HG02642 (cell line): ENCODE measurements around the gene CEACAM4.

Experiments
- ATAC-seq: cut with Tn5 transposase; IDR thresholded peaks from one replicate; pipeline ENCODE4 v1.9.1; 2021; ENCODE audit warnings: mild to moderate bottlenecking; ENCODE audit not compliant: unreplicated experiment, poor library complexity

Gene CEACAM4

DNA sequence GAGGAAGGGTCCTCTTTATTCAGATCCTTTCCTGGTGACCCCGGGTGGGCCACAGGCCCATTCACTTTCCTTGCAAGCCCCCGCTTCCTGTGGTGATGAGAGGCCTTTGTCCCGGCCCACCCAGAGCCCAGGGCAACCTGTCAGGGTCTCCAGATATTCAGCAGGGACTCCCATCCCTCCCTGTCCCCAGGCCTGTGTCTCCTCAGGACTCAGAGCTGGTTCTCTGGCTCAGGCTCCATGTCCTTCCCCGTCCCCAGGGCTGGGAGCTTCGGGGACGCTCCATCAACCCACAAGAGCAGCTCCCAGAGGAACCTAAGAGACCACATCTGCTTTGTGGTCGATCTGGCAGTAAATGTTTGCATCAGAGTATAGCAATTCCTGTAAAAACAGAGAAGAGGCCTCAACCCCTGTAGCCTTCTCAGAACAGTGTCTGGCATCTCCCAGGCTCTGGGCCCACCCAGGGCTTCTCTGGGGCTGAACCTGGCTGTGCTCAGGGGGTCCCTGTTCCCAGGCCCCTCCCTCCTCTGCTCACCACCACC, 7.8 kb downstream of the CEACAM4 start:
- ATAC-seq, result no peak

DNA sequence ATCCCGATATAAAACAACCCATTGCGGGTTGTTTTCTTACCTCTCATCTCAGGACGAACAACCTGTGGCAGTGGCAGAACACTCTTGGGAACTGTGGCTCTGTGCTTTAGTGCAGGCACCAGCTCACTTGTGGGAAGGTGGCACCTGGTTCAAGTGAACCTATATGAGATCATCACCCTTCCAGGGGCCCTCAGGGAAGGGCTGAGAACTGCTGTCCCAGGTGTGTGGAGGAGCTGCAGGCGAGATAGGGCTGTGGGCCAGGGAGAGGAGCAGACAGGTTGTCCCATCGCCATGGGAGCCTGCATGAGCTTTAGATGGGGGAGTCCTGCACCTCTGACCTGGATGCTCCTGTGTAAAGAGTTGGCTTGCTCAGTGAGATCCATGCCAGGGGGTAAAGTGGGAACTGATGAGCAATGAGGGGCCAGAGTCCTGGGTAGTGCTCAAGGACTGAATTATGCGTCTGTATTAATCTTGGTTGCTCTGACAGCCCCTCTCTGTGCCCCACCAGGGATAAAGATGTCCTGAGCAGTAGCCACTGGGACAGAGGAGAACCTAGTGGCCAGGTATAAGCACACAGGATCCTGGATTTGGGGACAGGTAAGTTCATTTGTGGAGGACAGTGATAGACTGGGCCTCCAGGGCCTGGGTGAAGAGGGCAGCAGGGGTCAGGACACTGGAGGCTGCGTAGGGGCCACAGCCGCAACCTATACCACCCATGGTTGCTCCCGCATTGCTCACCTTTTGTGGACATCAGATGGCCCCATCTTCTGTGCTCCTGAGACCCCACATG, 8.7 kb downstream of the CEACAM4 start:
- ATAC-seq, result no peak

DNA sequence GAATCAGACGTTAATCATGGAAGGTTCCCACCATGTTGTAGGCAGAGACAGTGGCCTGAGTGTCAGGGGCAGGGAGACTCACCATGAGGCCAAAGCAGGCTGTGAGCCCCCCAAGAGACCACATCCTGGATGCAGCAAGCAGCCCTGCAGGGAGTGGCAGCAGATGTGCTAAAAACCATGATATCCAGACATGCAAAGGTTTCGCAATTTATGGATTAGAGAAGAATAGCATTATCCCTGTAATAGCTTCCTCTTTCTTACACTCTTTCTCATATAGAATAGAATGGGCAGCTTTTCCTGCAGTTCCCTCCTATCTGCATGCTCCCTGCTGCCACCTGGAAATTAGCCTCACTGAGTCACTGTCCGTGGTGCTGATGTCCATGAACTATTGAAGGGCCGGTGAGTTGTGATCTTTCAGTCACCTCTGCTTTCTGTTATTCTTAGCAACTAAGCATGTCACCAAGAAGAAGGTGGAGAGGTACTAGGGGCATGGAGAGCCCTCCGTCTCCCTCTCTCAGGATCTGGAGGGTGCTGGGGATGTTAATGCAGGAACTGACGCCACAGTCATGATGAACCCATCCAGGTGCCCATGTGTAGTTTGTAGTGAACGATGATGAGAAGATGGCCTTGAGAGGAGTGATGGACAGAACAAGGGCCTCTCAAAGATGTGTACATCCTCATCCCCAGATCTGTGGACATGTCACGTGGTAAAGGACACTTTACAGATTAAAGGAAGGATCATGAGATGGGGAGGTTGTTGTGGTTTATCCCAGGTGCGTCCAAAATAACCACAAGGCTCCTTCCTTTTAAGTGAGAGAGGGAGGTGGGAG, 9.9 kb downstream of the CEACAM4 start:
- no peak for ATAC-seq

DNA sequence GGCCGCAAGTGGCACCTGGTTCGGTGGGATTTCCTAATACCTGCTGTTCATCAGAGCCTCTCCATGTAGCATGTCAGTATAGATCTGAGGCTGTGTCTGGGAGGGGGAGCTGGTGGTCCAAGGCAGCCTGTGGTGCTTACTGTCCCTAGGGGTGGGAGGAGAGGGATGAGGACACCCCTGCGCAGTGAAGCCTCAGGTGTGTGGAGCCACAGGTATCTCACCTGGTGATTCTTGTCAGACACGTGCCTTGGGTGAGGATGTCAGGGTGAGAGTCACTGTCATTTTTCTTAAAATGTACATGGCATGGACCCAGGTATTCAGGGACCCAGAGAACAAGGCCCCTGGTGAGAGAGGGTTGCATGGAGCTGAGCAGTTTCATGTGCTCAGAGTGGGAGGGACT, 11.7 kb downstream of the CEACAM4 start:
- ATAC-seq, result no peak

DNA sequence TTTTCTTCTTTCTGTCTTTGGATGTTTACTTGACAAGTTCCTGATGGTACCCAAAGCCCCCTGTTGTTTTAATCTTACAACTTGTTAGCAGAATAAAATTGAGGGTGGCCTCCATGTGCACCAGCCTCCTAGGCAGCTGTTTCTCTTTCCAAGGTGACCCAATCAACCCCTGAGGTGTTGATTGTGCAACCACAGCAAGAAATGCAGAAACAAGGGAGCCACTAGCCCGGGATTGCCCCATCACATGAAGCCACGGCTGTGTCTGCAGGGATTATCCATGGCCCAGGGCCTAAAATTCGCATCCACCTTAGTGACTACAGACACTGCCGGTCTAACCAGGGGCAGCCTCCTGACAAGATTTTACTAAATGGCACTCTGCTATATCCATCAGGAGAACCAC, 14.4 kb downstream of the CEACAM4 start:
- no peak for ATAC-seq

DNA sequence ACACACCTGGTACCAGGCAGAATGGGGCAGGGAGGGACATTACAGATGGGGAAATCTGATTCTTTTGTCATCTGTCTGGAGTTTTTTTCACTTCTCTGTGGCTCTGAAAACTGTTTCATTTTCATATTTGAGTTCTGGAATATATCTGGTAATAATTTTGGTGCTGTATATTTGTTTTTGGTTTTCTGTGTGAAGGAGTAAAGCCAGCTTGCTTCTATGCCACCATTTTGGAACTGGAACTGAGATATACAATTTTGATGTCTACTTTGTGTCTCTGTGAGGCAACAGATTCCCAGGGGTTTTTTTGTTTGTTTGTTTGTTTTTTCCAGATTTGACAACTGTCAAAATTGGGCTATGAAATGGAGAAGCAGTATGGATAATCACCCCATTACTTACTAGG, 16.1 kb downstream of the CEACAM4 start:
- ATAC-seq, result no peak

DNA sequence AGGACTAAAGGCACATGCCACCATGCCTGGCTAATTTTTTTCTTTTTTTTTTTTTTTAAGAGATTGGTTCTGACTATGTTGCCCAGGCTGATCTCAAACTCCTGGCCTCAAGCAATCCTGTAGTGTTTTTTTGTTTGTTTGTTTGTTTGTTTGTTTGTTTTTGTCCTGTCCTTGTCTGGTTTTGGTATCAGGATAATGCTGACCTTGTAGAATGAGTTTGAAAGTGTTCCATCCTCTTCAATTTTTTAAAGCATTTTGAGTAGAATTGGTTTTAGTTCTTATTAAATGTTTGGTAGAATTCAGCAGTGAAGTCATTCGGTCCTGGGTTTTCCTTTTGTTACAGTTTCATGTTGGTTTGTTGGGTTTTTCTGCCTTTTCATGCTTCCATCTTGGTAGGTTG, 19.2 kb downstream of the CEACAM4 start:
- ATAC-seq, result no peak

DNA sequence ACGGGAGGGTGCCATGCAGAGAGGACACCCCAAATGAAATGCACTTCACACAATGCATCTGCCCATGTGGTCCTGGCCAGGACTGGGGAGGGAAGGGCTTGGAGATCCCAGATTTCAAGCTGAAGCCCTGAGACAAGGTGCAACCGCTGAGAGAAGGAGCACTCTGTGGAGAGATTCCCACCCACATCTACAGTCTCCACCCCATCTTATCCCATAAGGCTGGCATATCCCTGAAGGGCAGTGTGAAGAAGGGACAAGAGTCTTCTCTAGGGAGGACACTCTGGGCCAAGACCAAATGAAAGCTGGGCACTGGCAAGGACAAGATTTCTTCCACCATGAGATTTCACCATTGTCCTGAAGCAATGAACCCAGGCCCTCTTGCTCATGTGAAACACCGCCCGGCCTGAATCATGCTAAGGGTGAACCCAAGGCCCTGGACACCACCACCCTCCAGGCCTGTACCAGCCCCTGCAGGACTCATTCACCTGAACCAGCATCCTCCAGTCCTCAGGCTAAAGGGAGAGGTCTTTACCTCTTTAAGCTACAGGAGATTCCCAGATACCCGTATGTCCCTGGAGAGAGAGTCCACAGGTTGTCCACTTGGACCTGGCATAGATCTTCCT, 20.5 kb downstream of the CEACAM4 start:
- no peak for ATAC-seq

DNA sequence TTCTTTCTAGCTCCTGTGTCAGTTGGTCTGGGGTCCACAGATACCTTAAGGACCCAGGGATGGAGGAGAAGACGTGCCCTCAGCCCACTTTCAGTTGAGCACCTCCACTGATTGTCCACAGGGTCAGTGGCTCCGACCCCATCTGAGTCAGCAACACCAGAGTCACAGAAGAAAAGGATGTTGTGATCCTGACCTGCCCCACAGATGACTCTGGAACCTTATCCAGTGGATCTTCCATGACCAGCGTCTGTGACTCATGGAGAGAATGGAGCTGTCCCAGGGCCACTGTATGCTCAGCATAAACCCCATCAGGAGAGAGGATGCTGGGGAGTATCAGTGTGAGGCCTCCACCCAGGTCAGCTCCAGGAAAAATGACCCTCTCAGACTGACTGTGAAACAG, 22.0 kb downstream of the CEACAM4 start:
- no peak for ATAC-seq

DNA sequence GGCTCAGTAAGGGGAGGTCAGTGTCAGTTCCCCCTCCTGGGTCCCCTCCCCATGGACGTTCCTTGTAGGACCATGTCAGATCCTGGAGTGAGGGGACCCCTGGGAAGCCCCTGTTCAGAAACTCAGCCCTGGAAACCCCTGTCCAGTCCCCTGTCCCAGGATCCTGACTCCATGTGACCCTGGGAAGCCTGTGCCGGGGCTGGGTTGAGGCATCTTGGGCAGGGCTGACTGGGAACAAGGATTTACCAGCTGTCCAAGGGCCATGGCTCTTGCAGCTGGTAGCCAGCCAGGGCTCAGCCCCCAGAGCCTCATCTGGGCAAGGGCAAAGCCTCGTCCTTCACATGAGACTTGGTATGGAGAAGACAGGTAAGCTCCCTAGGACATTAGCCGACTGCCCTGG, 25.1 kb downstream of the CEACAM4 start:
- no peak for ATAC-seq

DNA sequence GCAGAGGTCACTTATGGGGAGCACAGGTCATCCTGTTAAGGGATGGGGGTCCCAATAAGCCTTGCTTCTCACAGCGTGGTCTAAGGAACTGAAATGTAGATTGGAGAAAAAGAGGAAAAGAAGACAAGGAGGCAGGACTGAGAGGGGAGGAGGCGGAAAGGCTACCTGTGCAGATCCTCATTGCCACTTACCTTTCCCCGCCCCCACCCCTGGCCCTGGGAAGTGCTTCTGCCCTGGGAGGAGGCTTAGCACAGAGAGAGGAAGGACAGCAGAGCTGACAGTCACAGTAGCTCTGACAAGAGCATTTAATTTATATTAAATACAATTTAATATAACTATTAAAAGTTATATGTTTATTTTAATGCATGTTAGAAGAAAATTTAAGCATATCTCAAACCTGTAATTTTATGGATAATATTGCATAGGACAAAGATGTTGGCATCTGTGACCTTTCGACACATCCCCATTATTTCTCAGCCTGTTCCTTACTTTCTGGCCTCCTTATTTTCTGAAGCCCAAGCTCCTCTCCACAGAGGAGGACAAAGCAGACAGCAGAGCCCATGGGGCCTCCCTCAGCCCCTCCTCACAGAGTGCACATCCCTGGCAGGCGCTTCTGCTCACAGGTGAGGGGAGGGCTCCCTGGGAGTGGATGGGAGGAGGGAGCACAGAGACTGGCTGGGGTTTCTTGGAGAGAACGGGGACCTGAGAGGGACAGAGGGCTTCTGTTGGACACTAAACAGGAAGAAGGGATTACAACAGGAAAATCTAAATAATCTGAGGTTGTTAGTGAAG, 27.5 kb downstream of the CEACAM4 start:
- no peak for ATAC-seq

DNA sequence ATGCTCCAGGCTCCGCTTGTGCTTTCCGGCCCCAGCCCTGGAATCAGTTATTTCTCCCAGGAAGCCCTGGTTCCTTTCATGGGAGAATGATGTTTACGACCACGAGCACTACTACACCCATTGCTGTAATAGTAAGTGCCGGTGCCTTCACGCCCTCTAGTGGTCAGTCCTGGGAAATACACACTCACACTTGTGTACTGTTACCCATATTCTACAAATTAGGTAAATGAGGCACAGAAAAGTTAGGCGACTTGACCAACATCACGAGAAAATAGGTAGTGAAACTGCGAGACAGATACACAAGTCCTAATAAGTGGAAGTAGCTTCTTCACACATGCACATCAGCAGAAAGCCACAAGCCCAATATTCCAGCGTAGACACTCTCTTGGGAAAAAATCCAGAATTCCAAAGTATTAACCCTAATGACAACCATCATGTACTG, 29.3 kb downstream of the CEACAM4 start:
- peak; percentile 55 for ATAC-seq

DNA sequence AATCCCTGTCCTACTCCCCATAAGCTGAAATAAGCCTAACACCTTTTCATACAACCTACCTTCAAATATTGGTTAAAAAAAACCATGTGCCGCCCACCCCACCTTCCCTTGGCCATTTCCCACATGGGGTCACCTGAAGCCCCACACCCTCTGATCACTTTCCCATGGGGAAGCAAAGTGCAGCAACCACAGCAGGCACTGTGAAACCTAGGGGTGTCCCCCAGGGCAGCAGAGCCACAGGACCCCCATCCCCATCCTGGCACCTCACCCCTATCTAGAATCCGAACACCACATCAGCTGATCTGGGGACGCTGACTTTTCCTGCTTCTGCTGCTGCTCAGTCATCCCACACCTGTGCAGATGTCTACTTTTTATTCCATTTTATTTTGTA, 31.0 kb downstream of the CEACAM4 start:
- ATAC-seq, result no peak

DNA sequence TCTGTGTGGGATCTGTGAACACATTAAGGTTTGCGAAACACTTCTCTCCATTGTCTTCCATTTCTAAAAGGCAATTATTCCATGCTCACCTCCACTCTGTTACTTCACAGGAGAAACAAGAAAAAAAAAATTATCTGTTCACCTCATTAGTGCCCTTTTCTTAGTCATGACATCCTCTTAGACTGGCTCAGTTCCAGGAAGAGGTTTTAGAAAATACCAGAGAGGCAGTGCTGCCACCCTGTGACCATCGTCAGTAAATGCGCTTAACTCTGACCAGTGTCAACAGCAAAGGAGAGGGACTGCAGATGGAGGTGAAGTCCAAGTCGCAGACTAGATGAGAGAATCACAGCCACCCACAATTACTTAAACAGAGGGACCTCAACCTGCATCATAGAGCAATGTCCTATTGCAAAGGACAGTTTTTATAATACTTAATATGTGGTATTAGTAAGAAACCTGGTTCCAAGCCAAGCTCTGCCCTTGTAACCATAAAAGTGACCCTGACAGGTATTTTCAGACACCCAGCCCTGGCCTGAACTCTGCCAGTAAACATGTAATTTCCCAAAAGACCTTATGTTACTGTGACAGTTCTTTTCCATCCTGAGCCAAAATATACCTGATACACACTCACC, 31.5 kb downstream of the CEACAM4 start:
- peak; percentile 66 for ATAC-seq

DNA sequence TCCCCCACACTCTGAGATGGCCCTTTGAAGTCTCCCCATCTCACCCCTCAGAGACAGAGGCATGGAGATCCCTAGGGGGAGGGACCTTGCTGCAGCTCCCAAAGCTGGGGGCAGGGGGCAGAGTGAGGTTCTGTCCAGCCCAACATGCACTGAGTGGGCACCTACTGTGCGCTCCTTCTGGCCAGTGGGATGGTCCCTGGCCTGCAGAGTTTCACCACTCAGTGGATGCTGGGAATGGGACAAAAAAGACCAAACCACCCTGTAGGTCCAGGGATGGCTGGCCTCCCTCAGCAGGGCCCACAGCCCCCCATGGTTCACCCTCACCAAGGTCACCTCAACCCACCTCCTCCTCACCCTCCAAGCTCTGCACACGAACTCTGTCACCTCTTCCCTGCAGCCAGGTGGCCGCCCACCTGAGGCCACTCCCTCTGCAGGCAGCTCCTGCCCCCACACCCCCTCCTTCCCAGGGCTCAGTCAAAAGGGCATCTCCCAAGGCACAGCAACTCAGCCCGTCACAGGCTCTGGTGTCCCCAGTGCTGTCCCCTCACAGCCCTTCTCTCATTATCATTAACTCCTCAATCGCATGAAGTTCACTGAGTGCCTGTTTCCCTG, 34.8 kb downstream of the CEACAM4 start:
- no peak for ATAC-seq

DNA sequence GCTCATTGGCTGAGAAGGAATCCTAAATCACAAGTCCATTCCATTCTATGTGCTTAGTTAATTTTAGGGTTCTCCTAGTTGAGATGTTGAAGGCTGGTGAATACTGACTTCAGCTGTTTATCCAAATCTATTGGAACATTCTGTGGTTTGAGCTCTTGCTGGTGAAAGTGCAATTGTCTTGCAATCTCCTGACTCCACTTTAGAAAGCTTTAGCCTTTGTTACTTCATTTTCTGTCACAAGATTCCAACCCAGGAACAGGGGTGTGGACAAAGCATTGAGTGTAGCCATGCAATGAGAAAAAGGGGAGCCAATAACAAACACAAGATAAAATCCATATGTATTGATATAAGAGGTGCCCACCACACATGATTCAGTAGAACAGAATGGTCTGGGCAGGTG, 35.9 kb downstream of the CEACAM4 start:
- ATAC-seq, result no peak

DNA sequence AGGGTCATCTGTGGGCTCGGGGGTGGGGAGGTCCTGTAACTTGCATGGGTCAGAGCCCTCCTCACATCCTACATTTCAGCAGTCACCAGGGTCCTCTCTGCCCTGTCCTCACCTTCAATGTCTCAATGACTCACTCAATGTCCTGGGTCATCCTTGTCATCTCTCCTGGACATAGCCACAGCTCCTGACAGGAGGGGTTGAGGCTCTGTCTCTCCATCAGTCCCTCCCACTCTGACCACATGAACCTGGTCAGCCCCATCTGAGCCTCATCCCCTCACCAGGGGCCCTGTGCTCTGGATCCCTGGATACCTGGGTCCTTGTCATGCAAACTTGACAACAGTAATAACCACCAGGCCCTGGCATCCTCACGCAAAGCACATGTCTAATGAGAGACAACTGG, 37.5 kb downstream of the CEACAM4 start:
- ATAC-seq, result no peak

DNA sequence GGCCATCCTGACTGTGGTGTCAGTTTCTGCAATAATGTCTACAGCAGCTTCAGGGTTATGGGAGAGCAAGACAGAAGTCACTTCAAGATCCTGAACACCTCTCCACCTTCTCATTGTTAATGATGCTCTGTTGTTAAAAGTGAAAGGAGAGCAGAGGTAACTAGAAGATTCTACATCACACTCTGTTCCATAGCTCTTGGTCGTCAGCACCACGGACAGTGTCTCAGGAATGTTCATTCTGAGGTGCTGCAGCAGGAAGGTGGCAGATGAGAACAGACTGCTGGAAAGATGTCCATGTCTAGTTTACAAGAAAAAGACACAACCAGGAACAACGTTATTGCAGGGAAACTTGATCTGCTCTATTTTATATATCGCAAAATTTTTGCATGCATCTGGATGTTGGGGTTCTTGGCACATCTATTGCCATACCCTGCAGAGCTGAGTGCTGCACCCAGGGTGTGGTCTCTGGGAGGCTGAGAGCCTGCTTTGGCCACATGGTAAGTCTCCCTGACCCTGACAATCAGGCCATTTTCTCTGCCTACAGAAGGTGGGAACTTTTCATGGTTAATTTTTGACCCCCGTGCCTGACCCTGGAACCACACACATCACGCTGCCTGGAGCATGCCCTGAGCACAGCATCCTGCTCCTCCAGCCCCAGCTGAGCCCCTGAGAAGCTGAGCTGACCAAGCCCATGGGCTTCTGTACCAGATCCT, 38.2 kb downstream of the CEACAM4 start:
- no peak for ATAC-seq

DNA sequence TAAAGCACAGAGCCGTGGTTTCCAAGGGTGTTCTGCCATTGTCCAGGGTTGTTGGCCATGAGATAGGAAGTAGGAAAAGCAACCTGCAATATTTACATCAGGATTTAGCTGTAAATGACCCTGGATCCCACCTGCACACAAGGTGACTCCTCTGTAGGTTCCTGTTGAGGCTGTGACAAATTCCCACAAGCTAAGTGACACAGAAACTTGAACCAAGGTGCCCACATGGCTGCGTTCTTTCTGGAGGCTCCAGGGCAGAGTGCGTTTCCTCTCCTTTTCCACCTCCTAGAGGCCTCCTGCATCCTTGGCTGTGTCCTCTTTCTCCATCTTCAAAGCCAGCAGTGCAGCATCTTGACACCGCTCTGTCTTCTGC, 39.0 kb downstream of the CEACAM4 start:
- no peak for ATAC-seq
